HepG2 (cell line): ENCODE results near the gene PYY. TPM values are rescaled to one million over a fixed set of nuclear protein-coding genes. Genes with fewer than 3 reads are reported as not detected.

Experiments
- ATF5 ChIP-seq: sonication (generic); formaldehyde crosslinking; IDR thresholded peaks from 2 replicates; pipeline ENCODE4 v1.4.0; 2020; ENCODE audit warnings: mild to moderate bottlenecking, low read depth, missing genetic modification reagents
- CTCF ChIP-seq: sonication (generic); formaldehyde crosslinking; IDR thresholded peaks from 2 replicates; pipeline ENCODE4 v1.5.0; 2020; ENCODE audit warnings: mild to moderate bottlenecking, missing genetic modification reagents, moderate library complexity
- ERF ChIP-seq: IDR thresholded peaks from 2 replicates; pipeline ENCODE4 v1.6.1; 2018; ENCODE audit warnings: missing biosample characterization, missing genetic modification reagents
- GLI4 ChIP-seq: sonication (generic); formaldehyde crosslinking; IDR thresholded peaks from 2 replicates; pipeline ENCODE4 v1.5.1; 2020; ENCODE audit warnings: missing genetic modification reagents, mild to moderate bottlenecking, moderate library complexity, borderline replicate concordance
- HNF1B ChIP-seq: sonication (generic); formaldehyde crosslinking; IDR thresholded peaks from 2 replicates; pipeline ENCODE4 v1.5.1; 2020; ENCODE audit warnings: mild to moderate bottlenecking, moderate library complexity, missing genetic modification reagents
- KDM2A ChIP-seq: sonication (generic); formaldehyde crosslinking; IDR thresholded peaks from 2 replicates; pipeline ENCODE4 v1.4.0; 2020; ENCODE audit warnings: low read depth, missing genetic modification reagents, borderline replicate concordance
- PATZ1 ChIP-seq: sonication (generic); formaldehyde crosslinking; IDR thresholded peaks from 2 replicates; pipeline ENCODE4 v1.4.0; 2020; ENCODE audit warnings: missing genetic modification reagents
- RAD21 ChIP-seq: fragments of 450-650 bp; formaldehyde crosslinking; IDR thresholded peaks from 2 replicates; pipeline ENCODE4 v1.5.0; 2020; ENCODE audit warnings: mild to moderate bottlenecking
- RXRA ChIP-seq: sonication (generic); formaldehyde crosslinking; IDR thresholded peaks from 2 replicates; pipeline ENCODE4 v1.5.1; 2020; ENCODE audit warnings: missing genetic modification reagents
- SALL1 ChIP-seq: sonication (generic); formaldehyde crosslinking; IDR thresholded peaks from 2 replicates; pipeline ENCODE4 v1.8.0; 2022; ENCODE audit warnings: mild to moderate bottlenecking, missing genetic modification reagents
- SMC3 ChIP-seq: IDR thresholded peaks from 2 replicates; pipeline ENCODE4 v1.6.1; 2011; ENCODE audit warnings: low read length, improper control_type of control experiment
- STAG1 ChIP-seq: sonication (generic); formaldehyde crosslinking; IDR thresholded peaks from 2 replicates; pipeline ENCODE4 v1.4.0; 2020; ENCODE audit warnings: missing genetic modification reagents
- XRCC5 ChIP-seq: fragments of 200-400 bp; formaldehyde crosslinking; optimal IDR thresholded peaks from 2 replicates; pipeline ENCODE3; 2017; ENCODE audit warnings: mild to moderate bottlenecking, low read length
- ZNF354B ChIP-seq: sonication (generic); formaldehyde crosslinking; IDR thresholded peaks from 2 replicates; pipeline ENCODE4 v1.8.0; 2022; ENCODE audit warnings: mild to moderate bottlenecking, missing genetic modification reagents
- ZNF790 ChIP-seq: sonication (generic); formaldehyde crosslinking; IDR thresholded peaks from 2 replicates; pipeline ENCODE4 v1.8.0; 2022; ENCODE audit warnings: missing genetic modification reagents, mild to moderate bottlenecking, borderline replicate concordance
- ZNF883 ChIP-seq: sonication (generic); formaldehyde crosslinking; IDR thresholded peaks from 2 replicates; pipeline ENCODE4 v1.5.1; 2020; ENCODE audit warnings: mild to moderate bottlenecking, missing genetic modification reagents; ENCODE audit errors: not compliant biosample characterization
- polyA plus RNA-seq, 8 experiments: library from polyadenylated mRNA; depleted of rRNA in 3 of 8; stranded (reverse) in 7 of 8; unstranded in 1 of 8; fragments of >200 nt; fragmentation: Illumina TruSeq in 4 of 8; extraction: Trizol in 4 of 8; gene quantifications; 2 replicates each; pipeline versions ENCODE4 v1.2.1 to v1.2.3, GENCODE V29; 2011 to 2016; ENCODE audit warnings: low read depth in 4 of 8, missing spikeins in 1 of 8, mixed read lengths in 1 of 8; ENCODE audit not compliant: insufficient read depth in 1 of 8
- total RNA-seq, 5 experiments: library from RNA; depleted of rRNA; stranded (reverse); fragments of >200 nt; fragmentation: Illumina TruSeq; extraction: Trizol; gene quantifications; 2 replicates each; pipeline ENCODE4 v1.2.3, GENCODE V29; 2016; ENCODE audit warnings: low read depth in 1 of 5

PYY gene
- total and polyA plus RNA-seq, 2 of the 13 experiments (the other 11 are each of a cell fraction or from before 2014, with no cell fraction given) = 0.25 TPM; not detected in 1

- TF ChIP-seq HNF1B (CRISPR knock-in tag) = 0 out of 2 replicates have a peak, but pooled peaks have one; percentile 52
- no peak for TF ChIP-seq GLI4 (CRISPR knock-in tag)
- TF ChIP-seq ZNF790 (CRISPR knock-in tag) = peak; percentile 30; the same call in 1 of the 2 replicates
- TF ChIP-seq RAD21 (CRISPR knock-in tag) = peak; percentile 48
- TF ChIP-seq ERF (CRISPR knock-in tag) = 0 out of 2 replicates have a peak, but pooled peaks have one; percentile 30
- TF ChIP-seq SALL1 (CRISPR knock-in tag) = peak; percentile 34; the same call in 1 of the 2 replicates
- peak; percentile 59; the same call in 1 of the 2 replicates for TF ChIP-seq KDM2A (CRISPR knock-in tag)
- TF ChIP-seq ATF5 (CRISPR knock-in tag) = no peak
- 0 out of 2 replicates have a peak, but pooled peaks have one; percentile 35 for TF ChIP-seq RXRA (CRISPR knock-in tag)
- peak; percentile 77 for TF ChIP-seq STAG1 (CRISPR knock-in tag)
- TF ChIP-seq PATZ1 (CRISPR knock-in tag) = peak; percentile 52
- 0 out of 2 replicates have a peak, but pooled peaks have one; percentile 7 for TF ChIP-seq SMC3
- TF ChIP-seq ZNF883 (CRISPR knock-in tag) = peak; percentile 26
- TF ChIP-seq CTCF (CRISPR knock-in tag) = peak; percentile 74
- TF ChIP-seq XRCC5 = peak; percentile 41
- no peak for TF ChIP-seq ZNF354B (CRISPR knock-in tag)
Observed at GRCh38 chr17:43917348-43918025, 36.3 kb downstream of the PYY start (continued).
